ENCODE measurements around the gene CXCR5. TPM values are rescaled to one million over a fixed set of nuclear protein-coding genes. Genes with fewer than 3 reads are reported as not detected.

The CXCR5 gene
- total RNA-seq, 4 donors from 2014 or later = 2.5 to 4.1 TPM; not detected in 2

DNA sequence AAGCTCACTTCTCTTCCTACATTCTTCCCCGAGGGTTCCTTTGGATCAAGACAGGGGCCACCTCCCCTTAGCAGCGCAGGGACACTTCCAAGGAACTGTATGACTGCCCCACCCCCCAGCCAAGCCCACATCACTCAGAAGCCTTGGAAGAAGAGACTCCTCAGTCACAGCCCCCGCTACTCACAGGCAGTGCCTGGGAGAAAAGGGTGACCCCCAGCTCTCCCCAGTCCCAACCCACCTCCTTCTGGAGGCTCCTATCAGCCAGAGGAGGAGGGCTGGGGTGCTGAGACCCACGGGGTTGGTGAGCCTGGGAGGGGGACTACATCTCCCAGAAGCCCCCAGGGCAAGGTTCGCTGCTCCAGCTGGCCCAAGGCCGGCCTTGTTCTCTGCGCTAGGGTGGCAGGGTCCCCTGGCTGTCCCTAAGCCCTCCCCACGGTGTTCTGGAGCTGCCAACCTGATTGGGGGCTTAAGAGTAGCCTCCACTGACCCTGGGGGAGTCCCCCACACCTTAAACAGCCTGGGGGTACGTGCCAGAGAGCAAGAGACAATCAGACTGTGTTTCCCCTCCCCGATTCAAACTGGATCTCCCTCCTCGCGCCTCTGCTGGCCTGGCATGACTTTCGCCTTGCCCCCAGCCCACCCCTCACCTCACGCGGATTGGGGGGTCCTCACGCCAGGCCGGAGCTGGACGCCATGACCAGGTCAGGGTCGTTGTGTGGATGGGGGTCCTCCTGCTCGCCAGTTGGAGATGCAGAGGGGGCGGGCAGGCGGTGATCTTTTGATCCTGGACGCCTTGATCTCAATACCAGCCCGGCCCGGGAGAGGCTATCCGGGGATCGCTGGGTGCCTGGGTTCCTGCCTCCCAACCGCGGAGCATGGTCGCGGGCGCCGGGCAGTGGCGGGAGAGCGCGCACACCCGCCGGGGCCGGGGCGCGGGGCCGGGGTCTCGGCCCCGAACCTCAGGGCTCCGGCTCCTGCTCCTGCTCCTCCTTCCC is 41.2 kb downstream of the CXCR5 start:
- Histone ChIP-seq H3K27ac (peak overlapping the region; percentile 98 to 100 (median 100)), H3K9me3 (no peaks in the 10 kb centered on the region), H3K36me3 (no peaks in the 10 kb centered on the region), H3K4me3 (peak overlapping the region; percentile 56 to 75 (median 62)), H3K4me1 (peaks cover 41 to 69% (median 62%) of the 10 kb centered on the region in 4 donors), H3K27me3 (no peaks in the 10 kb centered on the region)
- 1% methylated on average over 29 of the region's 45 CpGs; no CpG with 5 or more reads in 1 of the 2 donors for WGBS, 2 donors (ENCODE audit: low coverage in 1 of 2)
- in situ Hi-C loops (cut with MboI; ENCODE audit: low pct_ligation_motif_present in 1 of 4, low pct_unique_long_range_greater_than_20kb in 1 of 4, low sequenced_read_pairs in 3 of 4) = no loop called here
- TF ChIP-seq POLR2AphosphoS5 (IDR thresholded peaks at IDR 0.05) (no peak), POLR2A (IDR thresholded peaks at IDR 0.05) (no peak), EP300 (IDR thresholded peaks at IDR 0.05; ENCODE audit: low read depth) (no peak)
- TF ChIP-seq, protein P1, sequence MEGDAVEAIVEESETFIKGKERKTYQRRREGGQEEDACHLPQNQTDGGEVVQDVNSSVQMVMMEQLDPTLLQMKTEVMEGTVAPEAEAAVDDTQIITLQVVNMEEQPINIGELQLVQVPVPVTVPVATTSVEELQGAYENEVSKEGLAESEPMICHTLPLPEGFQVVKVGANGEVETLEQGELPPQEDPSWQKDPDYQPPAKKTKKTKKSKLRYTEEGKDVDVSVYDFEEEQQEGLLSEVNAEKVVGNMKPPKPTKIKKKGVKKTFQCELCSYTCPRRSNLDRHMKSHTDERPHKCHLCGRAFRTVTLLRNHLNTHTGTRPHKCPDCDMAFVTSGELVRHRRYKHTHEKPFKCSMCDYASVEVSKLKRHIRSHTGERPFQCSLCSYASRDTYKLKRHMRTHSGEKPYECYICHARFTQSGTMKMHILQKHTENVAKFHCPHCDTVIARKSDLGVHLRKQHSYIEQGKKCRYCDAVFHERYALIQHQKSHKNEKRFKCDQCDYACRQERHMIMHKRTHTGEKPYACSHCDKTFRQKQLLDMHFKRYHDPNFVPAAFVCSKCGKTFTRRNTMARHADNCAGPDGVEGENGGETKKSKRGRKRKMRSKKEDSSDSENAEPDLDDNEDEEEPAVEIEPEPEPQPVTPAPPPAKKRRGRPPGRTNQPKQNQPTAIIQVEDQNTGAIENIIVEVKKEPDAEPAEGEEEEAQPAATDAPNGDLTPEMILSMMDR (IDR thresholded peaks at IDR 0.05) = no peak
- DNase-seq = peak; percentile 64
- intact Hi-C loops (cut with DNase I; ENCODE audit: low total_unique reads) = no loop called here

DNA sequence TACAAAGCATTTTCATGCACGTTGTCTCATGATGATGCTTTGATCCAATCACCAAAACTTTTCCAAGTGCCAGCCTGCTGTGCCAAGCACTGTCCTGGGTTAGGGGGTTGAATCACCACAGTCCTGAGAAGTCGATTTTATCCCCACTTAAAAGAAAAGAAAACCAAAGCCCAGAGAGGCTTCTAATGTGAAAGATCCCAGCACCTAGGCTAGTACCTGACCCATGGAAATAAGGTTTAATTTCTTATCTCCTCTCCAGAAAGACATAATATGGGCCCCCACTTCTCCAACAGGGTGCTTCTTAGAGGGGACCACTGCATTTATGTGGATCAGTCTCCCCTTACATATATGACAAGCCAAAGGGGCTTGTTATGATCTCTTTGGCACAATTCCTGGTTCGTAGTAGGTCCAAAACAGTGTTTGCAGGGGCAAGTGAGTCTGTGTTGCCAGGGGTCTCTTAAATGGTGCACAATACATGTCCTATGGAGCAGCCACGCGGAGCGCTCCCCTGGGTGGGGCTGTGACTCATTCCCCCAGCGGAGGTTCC is 43.9 kb downstream of the CXCR5 start:
- in situ Hi-C loops (cut with MboI; ENCODE audit: low pct_ligation_motif_present in 1 of 4, low pct_unique_long_range_greater_than_20kb in 1 of 4, low sequenced_read_pairs in 3 of 4) (no loop called here), intact Hi-C loops (cut with DNase I; ENCODE audit: low total_unique reads) (loop anchor here (2.0 kb wide), 1 partner anchor 21 kb away; no protein-coding TSS in a partner anchor)
- no peak for DNase-seq
- no peaks in the 10 kb centered on the region for H3K36me3 ChIP-seq
- WGBS, 2 donors (ENCODE audit: low coverage in 1 of 2) = 7% methylated on average over 7 of the region's 7 CpGs; no CpG with 5 or more reads in 1 of the 2 donors
- no peaks in the 10 kb centered on the region for H3K9me3 ChIP-seq
- TF ChIP-seq, protein P1 (IDR thresholded peaks at IDR 0.05) = no peak
- TF ChIP-seq POLR2AphosphoS5 (IDR thresholded peaks at IDR 0.05) (no peak), POLR2A (IDR thresholded peaks at IDR 0.05) (no peak), EP300 (IDR thresholded peaks at IDR 0.05; ENCODE audit: low read depth) (no peak)
- peaks cover 18 to 50% (median 41%) of the 10 kb centered on the region in 4 donors for H3K4me1 ChIP-seq
- H3K27ac ChIP-seq = peak overlapping the region; percentile 98 to 100 (median 100)
- H3K27me3 ChIP-seq = no peaks in the 10 kb centered on the region
- peak overlapping the region in 2 of 4 donors; percentile 79 to 87 for H3K4me3 ChIP-seq

DNA sequence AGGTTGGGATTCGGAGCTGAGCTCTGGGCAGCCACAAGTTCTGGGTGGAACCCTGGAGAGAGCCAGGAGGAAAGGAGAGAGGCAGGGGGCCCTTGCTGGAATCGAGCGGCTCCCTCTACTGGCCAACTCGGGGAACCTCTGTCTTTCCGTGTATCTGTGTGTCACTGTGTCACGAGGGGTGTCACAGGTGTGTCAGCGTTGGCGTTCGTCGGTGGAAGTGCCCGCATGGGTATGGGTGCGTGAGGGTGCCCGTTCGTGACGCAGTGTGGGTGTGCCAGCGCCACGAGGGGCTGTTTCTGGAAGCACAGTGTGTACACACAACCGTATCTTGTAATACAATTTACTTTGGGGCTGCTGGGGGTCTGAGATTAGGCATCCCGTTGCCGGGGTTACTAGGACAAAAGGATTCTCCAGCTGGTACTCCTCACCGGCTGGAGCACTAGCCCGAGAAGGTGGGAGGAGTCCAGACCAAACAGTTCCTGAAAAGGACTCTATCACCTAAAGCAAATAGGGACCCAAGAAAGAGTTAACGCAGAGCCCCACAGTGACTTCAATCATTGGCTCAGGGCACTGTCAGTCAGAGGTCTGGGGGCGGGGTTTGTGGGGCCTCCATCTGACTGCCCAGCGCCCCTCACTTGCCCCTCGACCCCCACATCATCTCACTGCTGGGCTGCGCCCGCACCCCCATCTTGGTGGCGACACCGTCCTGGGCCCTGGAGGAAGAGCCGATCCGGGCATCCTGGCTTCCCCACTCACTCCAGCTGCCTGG is 44.6 kb downstream of the CXCR5 start:
- H3K9me3 ChIP-seq = no peaks in the 10 kb centered on the region
- peak overlapping the region; percentile 79 to 94 (median 86) for H3K4me3 ChIP-seq
- peaks cover 12 to 48% (median 39%) of the 10 kb centered on the region in 4 donors for H3K4me1 ChIP-seq
- intact Hi-C loops (cut with DNase I; ENCODE audit: low total_unique reads) = loop anchor here (2.0 kb wide), 1 partner anchor 21 kb away; no protein-coding TSS in a partner anchor
- peak; percentile 95 for DNase-seq
- TF ChIP-seq POLR2AphosphoS5 (IDR thresholded peaks at IDR 0.05) (peak; percentile 56 to 87 (median 84)), EP300 (IDR thresholded peaks at IDR 0.05; ENCODE audit: low read depth) (no peak), POLR2A (IDR thresholded peaks at IDR 0.05) (peak; percentile 75)
- TF ChIP-seq, protein P1 (IDR thresholded peaks at IDR 0.05) = peak; percentile 86 to 99 (median 91)
- WGBS, 2 donors (ENCODE audit: low coverage in 1 of 2) = 0% methylated on average over 3 to 29 of the region's 32 CpGs
- H3K36me3 ChIP-seq = no peaks in the 10 kb centered on the region
- peak overlapping the region; percentile 98 to 100 (median 100) for H3K27ac ChIP-seq
- H3K27me3 ChIP-seq = no peaks in the 10 kb centered on the region
- in situ Hi-C loops (cut with MboI; ENCODE audit: low pct_ligation_motif_present in 1 of 4, low pct_unique_long_range_greater_than_20kb in 1 of 4, low sequenced_read_pairs in 3 of 4) = no loop called here
